HepG2 (cell line): Measurements from ENCODE around the gene SH2D5. TPM values are rescaled to one million over a fixed set of nuclear protein-coding genes. Genes with fewer than 3 reads are reported as not detected.

Experiments
- ATAC-seq: fragments of 200-7000 bp; cut with Tn5 transposase; 3 replicates; pipeline ENCODE4 v1.9.1; 2020; ENCODE audit warnings: mild to moderate bottlenecking, moderate library complexity
- BruUV-seq: library from RNA; stranded (reverse); fragments of 400-500 nt; replicated peaks from 2 replicates; lab custom pipeline; 2021; lab: Mats Ljungman, UMichigan
- CTCF ChIA-PET: fragments of 300-600 bp; formaldehyde crosslinking; extraction: SDS; loops from one replicate; lab custom pipeline; 2021; ENCODE audit warnings: low total read pairs, inconsistent platforms, low intra/inter-chr PET ratio; lab: Yijun Ruan, JAX
- POLR2A ChIA-PET: fragments of 350-600 bp; sonication (Branson Sonifier 250); formaldehyde crosslinking; loops from one replicate; lab custom pipeline; 2020; ENCODE audit warnings: antibody characterized with exemption, inconsistent platforms; lab: Yijun Ruan, JAX
- DNase-seq: peaks from one replicate; pipeline ENCODE4 v3.0.0-alpha.2; 2015; ENCODE audit warnings: low spot score
- FAIRE-seq: peaks from 3 replicates; lab custom pipeline; 2011; peaks lifted over from hg19 to GRCh38; lab: Jason Lieb, UNC
- H2AFZ ChIP-seq: one replicate; pipeline ENCODE4 v1.6.1; 2011; ENCODE audit warnings: low read length, inconsistent platforms
- H3K27ac ChIP-seq: fragments of 300-600 bp; 3 replicates; pipeline ENCODE4 v1.8.0; 2011; ENCODE audit warnings: mixed run types, mild to moderate bottlenecking, mixed read lengths, low read length, inconsistent platforms; ENCODE audit not compliant: insufficient read depth; ENCODE audit errors: extremely low read length
- H3K27me3 ChIP-seq, 2 experiments: fragments of 200-600 bp in 1 of 2; 2 replicates in 1 of 2; 3 replicates in 1 of 2; pipeline versions ENCODE4 v1.6.0 to v1.8.0; 2011; ENCODE audit warnings: low read length in 2 of 2, mild to moderate bottlenecking in 2 of 2, moderate library complexity in 2 of 2, inconsistent platforms in 1 of 2; ENCODE audit not compliant: insufficient read depth in 2 of 2, control insufficient read depth in 1 of 2
- H3K36me3 ChIP-seq, 2 experiments: fragments of 200-600 bp in 1 of 2; replicated peaks in 1 of 2; 2 replicates in 1 of 2; 3 replicates in 1 of 2; pipeline versions ENCODE4 v1.5.1 to v1.8.0; 2011; ENCODE audit warnings: low read length in 2 of 2, inconsistent platforms in 1 of 2; ENCODE audit not compliant: insufficient read depth in 2 of 2, control insufficient read depth in 1 of 2
- H3K4me1 ChIP-seq: 2 replicates; pipeline ENCODE4 v1.5.1; 2012; ENCODE audit warnings: low read length, inconsistent platforms; ENCODE audit not compliant: insufficient read depth
- H3K4me2 ChIP-seq: 2 replicates; pipeline ENCODE4 v1.6.0; 2011; ENCODE audit warnings: low read depth, low read length, inconsistent platforms
- H3K4me3 ChIP-seq, 3 experiments: fragments of 200-600 bp in 1 of 3; sonication (generic), shearing (Covaris generic) in 1 of 3; replicated peaks in 1 of 3; 2 replicates each; pipeline ENCODE4 v1.5.1; 2011 to 2016; ENCODE audit warnings: low read length in 3 of 3, inconsistent platforms in 2 of 3, low read depth in 2 of 3, mild to moderate bottlenecking in 2 of 3, control low read depth in 1 of 3, mixed read lengths in 1 of 3; ENCODE audit not compliant: insufficient read depth in 1 of 3
- H3K79me2 ChIP-seq: one replicate; pipeline ENCODE4 v1.6.1; 2011; ENCODE audit warnings: low read length, inconsistent platforms; ENCODE audit not compliant: insufficient read depth
- H3K9ac ChIP-seq: 2 replicates; pipeline ENCODE4 v1.6.0; 2011; ENCODE audit warnings: mild to moderate bottlenecking, low read depth, low read length, inconsistent platforms; ENCODE audit not compliant: insufficient read depth
- H3K9me3 ChIP-seq: 2 replicates; pipeline ENCODE4 v1.5.1; 2012; ENCODE audit warnings: mild to moderate bottlenecking, low read length
- H4K20me1 ChIP-seq: 2 replicates; pipeline ENCODE4 v1.6.0; 2011; ENCODE audit warnings: inconsistent platforms, mild to moderate bottlenecking, low read length, moderate library complexity; ENCODE audit not compliant: insufficient read depth
- NFE2L2 ChIP-seq: fragments of 150-350 bp; IDR thresholded peaks from 2 replicates; pipeline ENCODE4 v1.6.1; 2014; ENCODE audit warnings: low read length
- TAF15 ChIP-seq: fragments of 200-400 bp; formaldehyde crosslinking; IDR thresholded peaks from one replicate; pipeline ENCODE4 v1.6.1; 2018; ENCODE audit warnings: mild to moderate bottlenecking, low read depth, low read length; ENCODE audit not compliant: poor library complexity, severe bottlenecking
- ZBTB7A ChIP-seq: sonication (generic); formaldehyde crosslinking; IDR thresholded peaks from 2 replicates; pipeline ENCODE4 v1.8.0; 2022; ENCODE audit warnings: mild to moderate bottlenecking, missing genetic modification reagents
- ZC3H13 ChIP-seq: sonication (generic); formaldehyde crosslinking; IDR thresholded peaks from 2 replicates; pipeline ENCODE4 v1.8.1; 2023; ENCODE audit warnings: mild to moderate bottlenecking, missing genetic modification reagents, moderate library complexity
- ZKSCAN1 ChIP-seq: fragments of 150-350 bp; IDR thresholded peaks from 2 replicates; pipeline ENCODE4 v1.6.1; 2014; ENCODE audit warnings: low read length
- ZNF768 ChIP-seq: sonication (generic); formaldehyde crosslinking; IDR thresholded peaks from 2 replicates; pipeline ENCODE4 v1.4.0; 2020; ENCODE audit warnings: missing genetic modification reagents
- WGBS: methylation state at CpG from one replicate; pipeline ENCODE4 v1.1.6; 2017; ENCODE audit warnings: low lambda C conversion rate; 5-methylcytosine and 5-hydroxymethylcytosine counted together
- in situ Hi-C: cut with HindIII; loops from 2 replicates; pipeline ENCODE4 v1.10.0; 2017; ENCODE audit warnings: low pct_unique_long_range_greater_than_20kb; ENCODE audit not compliant: extremely low pct_ligation_motif_present
- intact Hi-C: fragments of 100-400 bp; cut with micrococcal nuclease; formaldehyde crosslinking; loops from one replicate; pipeline ENCODE4 v1.10.0; 2022; ENCODE audit not compliant: unreplicated experiment
- polyA plus RNA-seq, 8 experiments: library from polyadenylated mRNA; depleted of rRNA in 3 of 8; stranded (reverse) in 7 of 8; unstranded in 1 of 8; fragments of >200 nt; fragmentation: Illumina TruSeq in 4 of 8; extraction: Trizol in 4 of 8; gene quantifications; 2 replicates each; pipeline versions ENCODE4 v1.2.1 to v1.2.3, GENCODE V29; 2011 to 2016; ENCODE audit warnings: low read depth in 4 of 8, missing spikeins in 1 of 8, mixed read lengths in 1 of 8; ENCODE audit not compliant: insufficient read depth in 1 of 8
- total RNA-seq, 5 experiments: library from RNA; depleted of rRNA; stranded (reverse); fragments of >200 nt; fragmentation: Illumina TruSeq; extraction: Trizol; gene quantifications; 2 replicates each; pipeline ENCODE4 v1.2.3, GENCODE V29; 2016; ENCODE audit warnings: low read depth in 1 of 5
- TF ChIP-seq, protein P1 (sequence below): sonication (generic); formaldehyde crosslinking; IDR thresholded peaks from 2 replicates; pipeline ENCODE4 v1.4.0; 2020; ENCODE audit warnings: missing genetic modification reagents

Gene SH2D5
- total and polyA plus RNA-seq, 2 of the 13 experiments (the other 11 are each of a cell fraction or from before 2014, with no cell fraction given) = 1.2 to 3.4 TPM

GRCh38 chr1:20731057-20731991, 1.2 kb downstream of the SH2D5 start:
- H2AFZ ChIP-seq = no peak overlapping the region
- 18% methylated on average over 22 of the region's 62 CpGs for WGBS
- TF ChIP-seq TAF15 (no peak), NFE2L2 (no peak), ZC3H13 (CRISPR knock-in tag) (no peak), ZKSCAN1 (0 out of 2 replicates have a peak, but pooled peaks have one; percentile 16), ZNF768 (CRISPR knock-in tag) (peak; percentile 50; the same call in 1 of the 2 replicates), ZBTB7A (CRISPR knock-in tag) (peak; percentile 8; the same call in 1 of the 2 replicates)
- TF ChIP-seq, protein P1, sequence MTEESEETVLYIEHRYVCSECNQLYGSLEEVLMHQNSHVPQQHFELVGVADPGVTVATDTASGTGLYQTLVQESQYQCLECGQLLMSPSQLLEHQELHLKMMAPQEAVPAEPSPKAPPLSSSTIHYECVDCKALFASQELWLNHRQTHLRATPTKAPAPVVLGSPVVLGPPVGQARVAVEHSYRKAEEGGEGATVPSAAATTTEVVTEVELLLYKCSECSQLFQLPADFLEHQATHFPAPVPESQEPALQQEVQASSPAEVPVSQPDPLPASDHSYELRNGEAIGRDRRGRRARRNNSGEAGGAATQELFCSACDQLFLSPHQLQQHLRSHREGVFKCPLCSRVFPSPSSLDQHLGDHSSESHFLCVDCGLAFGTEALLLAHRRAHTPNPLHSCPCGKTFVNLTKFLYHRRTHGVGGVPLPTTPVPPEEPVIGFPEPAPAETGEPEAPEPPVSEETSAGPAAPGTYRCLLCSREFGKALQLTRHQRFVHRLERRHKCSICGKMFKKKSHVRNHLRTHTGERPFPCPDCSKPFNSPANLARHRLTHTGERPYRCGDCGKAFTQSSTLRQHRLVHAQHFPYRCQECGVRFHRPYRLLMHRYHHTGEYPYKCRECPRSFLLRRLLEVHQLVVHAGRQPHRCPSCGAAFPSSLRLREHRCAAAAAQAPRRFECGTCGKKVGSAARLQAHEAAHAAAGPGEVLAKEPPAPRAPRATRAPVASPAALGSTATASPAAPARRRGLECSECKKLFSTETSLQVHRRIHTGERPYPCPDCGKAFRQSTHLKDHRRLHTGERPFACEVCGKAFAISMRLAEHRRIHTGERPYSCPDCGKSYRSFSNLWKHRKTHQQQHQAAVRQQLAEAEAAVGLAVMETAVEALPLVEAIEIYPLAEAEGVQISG (CRISPR knock-in tag) = 0 out of 2 replicates have a peak, but pooled peaks have one; percentile 25
- no peaks in the 10 kb centered on the region for H3K9me3 ChIP-seq
- ChIA-PET CTCF (no interaction called here), POLR2A (interaction anchor here (1.0 to 2.3 kb wide), 6 partner anchors 24 to 55 kb away, joined by 3 to 7 read pairs (median 4); partner anchors contain the start of gene HP1BP3)
- no peak overlapping the region for H3K9ac ChIP-seq
- H4K20me1 ChIP-seq = no peaks in the 10 kb centered on the region
- intact Hi-C loops = no loop called here
- DNase-seq (no peak), ATAC-seq (peak; percentile 8), FAIRE-seq (no peak)
- peaks cover 5 to 21% of the 10 kb centered on the region in 2 experiments; a peak in 3 of 5 replicates for H3K27me3 ChIP-seq
- peak overlapping the region; percentile 26 to 79 (median 65); a peak in 4 of 6 replicates for H3K4me3 ChIP-seq
- BruUV-seq = no TSS peak
- in situ Hi-C loops = no loop called here
- no peaks in the 10 kb centered on the region for H3K79me2 ChIP-seq
- no peaks in the 10 kb centered on the region for H3K36me3 ChIP-seq
- no peak overlapping the region for H3K27ac ChIP-seq
- H3K4me2 ChIP-seq = peak overlapping the region; percentile 99
- H3K4me1 ChIP-seq = peaks cover 57% of the 10 kb centered on the region
